OCI-LY3 (cell line): Measurements from ENCODE around the gene ARHGEF11.

Source experiments
- EZH2phosphoT487 ChIP-seq: fragments of 200-600 bp; shearing (Covaris generic); IDR thresholded peaks from 2 replicates; pipeline ENCODE4 v1.6.1; 2018; ENCODE audit warnings: antibody characterized with exemption, mixed run types, low read depth
- TF ChIP-seq, protein P1 (sequence below): fragments of 200-600, 300-600 bp; sonication (generic); IDR thresholded peaks from 2 replicates; pipeline ENCODE4 v1.5.1; 2014; ENCODE audit warnings: antibody characterized with exemption, low read length, low read depth

DNA sequence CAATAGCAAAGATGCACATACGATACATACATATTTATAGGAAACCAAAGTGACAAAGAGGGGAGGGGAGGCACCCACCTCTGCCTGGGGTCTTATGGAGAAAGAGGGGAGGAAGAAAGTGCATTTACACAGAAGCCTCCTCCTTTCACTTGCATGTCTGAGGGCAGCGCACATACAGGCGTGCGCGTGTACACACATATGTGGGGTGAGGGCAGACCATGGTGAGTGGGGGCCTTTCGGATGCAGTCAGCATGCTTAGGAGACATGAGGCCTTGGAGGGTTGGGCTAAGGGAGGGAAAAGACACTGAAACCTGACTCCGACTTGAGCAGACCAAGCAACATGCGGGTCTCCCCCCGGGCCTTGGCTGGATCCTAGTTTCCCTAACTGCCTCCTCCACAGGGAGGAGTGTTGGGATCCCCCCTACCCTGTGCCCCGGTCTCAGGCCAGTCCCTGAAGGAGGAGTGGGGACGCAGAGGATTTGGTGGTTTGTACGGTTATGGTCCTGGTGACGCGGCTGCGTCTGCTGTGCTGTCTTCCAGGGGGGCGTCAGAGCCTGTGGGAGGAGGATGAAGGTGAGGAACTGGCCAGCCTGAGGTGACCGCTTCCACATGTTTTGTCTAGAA is 109.9 kb downstream of the ARHGEF11 start:
- TF ChIP-seq, protein P1, sequence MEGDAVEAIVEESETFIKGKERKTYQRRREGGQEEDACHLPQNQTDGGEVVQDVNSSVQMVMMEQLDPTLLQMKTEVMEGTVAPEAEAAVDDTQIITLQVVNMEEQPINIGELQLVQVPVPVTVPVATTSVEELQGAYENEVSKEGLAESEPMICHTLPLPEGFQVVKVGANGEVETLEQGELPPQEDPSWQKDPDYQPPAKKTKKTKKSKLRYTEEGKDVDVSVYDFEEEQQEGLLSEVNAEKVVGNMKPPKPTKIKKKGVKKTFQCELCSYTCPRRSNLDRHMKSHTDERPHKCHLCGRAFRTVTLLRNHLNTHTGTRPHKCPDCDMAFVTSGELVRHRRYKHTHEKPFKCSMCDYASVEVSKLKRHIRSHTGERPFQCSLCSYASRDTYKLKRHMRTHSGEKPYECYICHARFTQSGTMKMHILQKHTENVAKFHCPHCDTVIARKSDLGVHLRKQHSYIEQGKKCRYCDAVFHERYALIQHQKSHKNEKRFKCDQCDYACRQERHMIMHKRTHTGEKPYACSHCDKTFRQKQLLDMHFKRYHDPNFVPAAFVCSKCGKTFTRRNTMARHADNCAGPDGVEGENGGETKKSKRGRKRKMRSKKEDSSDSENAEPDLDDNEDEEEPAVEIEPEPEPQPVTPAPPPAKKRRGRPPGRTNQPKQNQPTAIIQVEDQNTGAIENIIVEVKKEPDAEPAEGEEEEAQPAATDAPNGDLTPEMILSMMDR: no peak
- no peak for TF ChIP-seq EZH2phosphoT487
